K562 (cell line): ENCODE measurements around the gene LENEP. TPM values are rescaled to one million over a fixed set of nuclear protein-coding genes. Genes with fewer than 3 reads are reported as not detected.

Source experiments
- ATAC-seq: fragments of 200-7000 bp; cut with Tn5 transposase; 3 replicates; pipeline ENCODE4 v1.9.1; 2020; ENCODE audit warnings: moderate library complexity
- BruUV-seq: library from RNA; stranded (reverse); fragments of 400-500 nt; replicated peaks from 2 replicates; lab custom pipeline; 2021; lab: Mats Ljungman, UMichigan
- CTCF ChIA-PET: fragments of 300-600 bp; formaldehyde crosslinking; extraction: SDS; loops from one replicate; lab custom pipeline; 2021; ENCODE audit warnings: low intra/inter-chr PET ratio; lab: Yijun Ruan, JAX
- POLR2A ChIA-PET: fragments of 300-600, 350-650 bp; sonication (Branson Sonifier 250); formaldehyde crosslinking; extraction: SDS; loops from one replicate; lab custom pipeline; 2021; ENCODE audit warnings: antibody characterized with exemption, inconsistent platforms; lab: Yijun Ruan, JAX
- DNase-seq, 4 experiments: peaks; one replicate each; pipeline versions ENCODE4 v3.0.0 to v3.0.0-alpha.2; 2011 to 2018; ENCODE audit warnings: low spot score in 3 of 4, mixed read lengths in 3 of 4; ENCODE audit errors: extremely low read depth in 1 of 4
- FAIRE-seq: peaks from 2 replicates; lab custom pipeline; 2011; peaks lifted over from hg19 to GRCh38; lab: Jason Lieb, UNC
- H2AFZ ChIP-seq: 2 replicates; pipeline ENCODE4 v1.6.0; 2011; ENCODE audit warnings: low read depth, low read length, control low read depth, inconsistent platforms
- H3K27ac ChIP-seq: fragments of 200-600 bp; 3 replicates; pipeline ENCODE4 v1.8.0; 2011; ENCODE audit warnings: low read depth, mild to moderate bottlenecking, control low read depth, inconsistent platforms, low read length, moderate library complexity, mixed read lengths; ENCODE audit errors: extremely low read depth
- H3K27me3 ChIP-seq, 2 experiments: fragments of 300-600 bp in 1 of 2; 2 replicates in 1 of 2; 3 replicates in 1 of 2; pipeline versions ENCODE4 v1.6.0 to v1.8.0; 2011; ENCODE audit warnings: inconsistent platforms in 2 of 2, low read length in 2 of 2, mild to moderate bottlenecking in 1 of 2, mixed read lengths in 1 of 2, moderate library complexity in 1 of 2; ENCODE audit not compliant: control insufficient read depth in 2 of 2, insufficient read depth in 2 of 2
- H3K36me3 ChIP-seq: fragments of 300-600 bp; 3 replicates; pipeline ENCODE4 v1.8.0; 2011; ENCODE audit warnings: mild to moderate bottlenecking, low read length, inconsistent platforms; ENCODE audit not compliant: control insufficient read depth, insufficient read depth
- H3K4me1 ChIP-seq, 2 experiments: fragments of 200-600 bp in 1 of 2; replicated peaks in 1 of 2; 2 replicates in 1 of 2; 3 replicates in 1 of 2; pipeline versions ENCODE4 v1.5.1 to v1.8.0; 2011; ENCODE audit warnings: inconsistent platforms in 2 of 2, low read length in 2 of 2, mild to moderate bottlenecking in 1 of 2, mixed read lengths in 1 of 2, moderate library complexity in 1 of 2; ENCODE audit not compliant: control insufficient read depth in 2 of 2, insufficient read depth in 2 of 2
- H3K4me2 ChIP-seq: 2 replicates; pipeline ENCODE4 v1.6.1; 2011; ENCODE audit warnings: low read length, control low read depth, inconsistent platforms, mixed read lengths; ENCODE audit not compliant: insufficient read depth
- H3K4me3 ChIP-seq: fragments of 200-600 bp; sonication (generic), shearing (Covaris generic); 2 replicates; pipeline ENCODE4 v1.5.1; 2016; ENCODE audit warnings: control low read depth, inconsistent platforms
- H3K79me2 ChIP-seq: fragments of 200-600 bp; 3 replicates; pipeline ENCODE4 v1.8.0; 2011; ENCODE audit warnings: low read length, inconsistent platforms; ENCODE audit not compliant: control insufficient read depth, insufficient read depth
- H3K9ac ChIP-seq, 2 experiments: 2 replicates each; pipeline versions ENCODE4 v1.6.0 to v1.6.1; 2011; ENCODE audit warnings: low read depth in 2 of 2, low read length in 2 of 2, control low read depth in 1 of 2, inconsistent platforms in 1 of 2, mild to moderate bottlenecking in 1 of 2, mixed read lengths in 1 of 2; ENCODE audit not compliant: insufficient read depth in 1 of 2
- H3K9me1 ChIP-seq: one replicate; pipeline ENCODE4 v1.6.0; 2011; ENCODE audit warnings: inconsistent platforms, mild to moderate bottlenecking, low read length, moderate library complexity; ENCODE audit not compliant: control insufficient read depth, insufficient read depth
- H3K9me3 ChIP-seq: replicated peaks from 2 replicates; pipeline ENCODE4 v1.5.1; 2011; ENCODE audit warnings: low read depth, low read length, inconsistent platforms; ENCODE audit not compliant: control insufficient read depth, insufficient read depth
- H4K20me1 ChIP-seq: replicated peaks from 2 replicates; pipeline ENCODE4 v1.6.1; 2011; ENCODE audit warnings: low read length, inconsistent platforms, mixed read lengths; ENCODE audit not compliant: control insufficient read depth, insufficient read depth
- BACH1 ChIP-seq: fragments of 200-800 bp; sonication (Bioruptor generic); IDR thresholded peaks from 2 replicates; pipeline ENCODE4 v1.6.1; 2016; ENCODE audit warnings: missing genetic modification characterization, missing compliant biosample characterization
- BRCA1 ChIP-seq, 2 experiments: fragments of 450-650 bp in 1 of 2; sonication (generic) in 1 of 2; formaldehyde crosslinking in 1 of 2; IDR thresholded peaks; 2 replicates each; pipeline versions ENCODE4 v1.5.0 to v1.6.1; 2017 to 2020; ENCODE audit warnings: mild to moderate bottlenecking in 1 of 2, missing genetic modification reagents in 1 of 2
- CBX3 ChIP-seq, 2 experiments: IDR thresholded peaks; 1 replicate in 1 of 2; 2 replicates in 1 of 2; pipeline ENCODE4 v1.6.1; 2012; ENCODE audit warnings: inconsistent platforms in 2 of 2, low read length in 2 of 2, borderline replicate concordance in 1 of 2, control low read depth in 1 of 2
- GTF2B ChIP-seq: IDR thresholded peaks from 2 replicates; pipeline ENCODE4 v1.6.1; 2011; ENCODE audit not compliant: insufficient read length; ENCODE audit errors: extremely low read depth
- IRF2 ChIP-seq: sonication (generic); formaldehyde crosslinking; IDR thresholded peaks from 2 replicates; pipeline ENCODE4 v1.8.1; 2022; ENCODE audit warnings: mild to moderate bottlenecking, missing genetic modification reagents
- MITF ChIP-seq: IDR thresholded peaks from 2 replicates; pipeline ENCODE4 v1.6.1; 2014; ENCODE audit warnings: antibody characterized with exemption
- NFRKB ChIP-seq: fragments of 450-650 bp; IDR thresholded peaks from 2 replicates; pipeline ENCODE4 v1.6.1; 2016; ENCODE audit warnings: low read depth
- NFYB ChIP-seq: IDR thresholded peaks from 2 replicates; pipeline ENCODE4 v1.6.1; 2011; ENCODE audit warnings: mild to moderate bottlenecking, moderate library complexity; ENCODE audit not compliant: insufficient read length; ENCODE audit errors: extremely low read depth
- NR2C2 ChIP-seq, 2 experiments: fragments of 200-800 bp in 1 of 2; sonication (Bioruptor generic) in 1 of 2; sonication (generic) in 1 of 2; formaldehyde crosslinking in 1 of 2; IDR thresholded peaks; 2 replicates each; pipeline versions ENCODE4 v1.6.1 to v1.8.0; 2016 to 2022; ENCODE audit warnings: mild to moderate bottlenecking in 1 of 2, missing compliant biosample characterization in 1 of 2, missing genetic modification characterization in 1 of 2, missing genetic modification reagents in 1 of 2
- SIX5 ChIP-seq, 2 experiments: IDR thresholded peaks; 2 replicates each; pipeline ENCODE4 v1.6.1; 2011; ENCODE audit warnings: low read length in 2 of 2, borderline replicate concordance in 1 of 2, low read depth in 1 of 2, mild to moderate bottlenecking in 1 of 2, moderate library complexity in 1 of 2; ENCODE audit not compliant: insufficient read depth in 1 of 2
- TBP ChIP-seq: optimal IDR thresholded peaks from 2 replicates; pipeline ENCODE3; 2011; ENCODE audit warnings: low read depth, low read length, improper control_type of control experiment
- ZNF589 ChIP-seq: fragments of 200-800 bp; sonication (Bioruptor generic); IDR thresholded peaks from 2 replicates; pipeline ENCODE4 v1.6.1; 2016; ENCODE audit warnings: low read depth, missing genetic modification characterization, missing compliant biosample characterization
- ZNF696 ChIP-seq: fragments of 250-450 bp; sonication (Bioruptor Pico); conservative IDR thresholded peaks from 2 replicates; pipeline ENCODE4 v1.4.0; 2020; ENCODE audit warnings: mild to moderate bottlenecking, moderate library complexity
- WGBS: fragments of 100-300 bp; shearing (Covaris generic); methylation state at CpG from one replicate; pipeline ENCODE4 v1.1.6; 2016; ENCODE audit warnings: low coverage, mixed read lengths; ENCODE audit not compliant: insufficient coverage; ENCODE audit errors: missing lambda C conversion rate; 5-methylcytosine and 5-hydroxymethylcytosine counted together
- in situ Hi-C: fragments of 300-500 bp; cut with MboI; formaldehyde crosslinking; loops from 4 replicates; pipeline ENCODE4 v1.15.0; 2018; ENCODE audit warnings: inconsistent platforms, mixed read lengths
- intact Hi-C: fragments of 100-400 bp; cut with micrococcal nuclease; formaldehyde crosslinking; loops from 2 replicates; pipeline ENCODE4 v1.14.2; 2022
- polyA plus RNA-seq, 8 experiments: library from polyadenylated mRNA; depleted of rRNA in 4 of 8; stranded (reverse) in 5 of 8; unstranded in 3 of 8; fragments of >200 nt; fragmentation: Nextera tagmentation in 2 of 8; fragmentation: Illumina TruSeq in 1 of 8; extraction: Ambion mirVana in 2 of 8; extraction: Trizol in 1 of 8; gene quantifications; 2 replicates each; pipeline versions ENCODE4 v1.2.1 to v1.2.3, GENCODE V29; 2011 to 2014; ENCODE audit warnings: inconsistent platforms in 1 of 8, missing spikeins in 1 of 8
- total RNA-seq, 7 experiments: library from RNA; depleted of rRNA in 6 of 7; stranded (reverse); fragments of >200 nt in 6 of 7; fragmentation: Illumina TruSeq in 2 of 7; extraction: Trizol in 2 of 7; gene quantifications; 2 replicates each; pipeline versions ENCODE4 v1.2.1 to v1.2.3, GENCODE V29; 2011 to 2021; ENCODE audit warnings: low replicate concordance in 1 of 7
- TF ChIP-seq, protein P1 (sequence below): IDR thresholded peaks from 3 replicates; pipeline ENCODE4 v1.6.1; 2011; ENCODE audit warnings: borderline replicate concordance, mild to moderate bottlenecking, moderate library complexity; ENCODE audit not compliant: insufficient read length; ENCODE audit errors: extremely low read depth

LENEP gene
- total and polyA plus RNA-seq, 9 of the 15 experiments (the other 6 are each of a cell fraction or from before 2014, with no cell fraction given): 0.23 to 0.87 (median 0.67) TPM; not detected in 5

DNA sequence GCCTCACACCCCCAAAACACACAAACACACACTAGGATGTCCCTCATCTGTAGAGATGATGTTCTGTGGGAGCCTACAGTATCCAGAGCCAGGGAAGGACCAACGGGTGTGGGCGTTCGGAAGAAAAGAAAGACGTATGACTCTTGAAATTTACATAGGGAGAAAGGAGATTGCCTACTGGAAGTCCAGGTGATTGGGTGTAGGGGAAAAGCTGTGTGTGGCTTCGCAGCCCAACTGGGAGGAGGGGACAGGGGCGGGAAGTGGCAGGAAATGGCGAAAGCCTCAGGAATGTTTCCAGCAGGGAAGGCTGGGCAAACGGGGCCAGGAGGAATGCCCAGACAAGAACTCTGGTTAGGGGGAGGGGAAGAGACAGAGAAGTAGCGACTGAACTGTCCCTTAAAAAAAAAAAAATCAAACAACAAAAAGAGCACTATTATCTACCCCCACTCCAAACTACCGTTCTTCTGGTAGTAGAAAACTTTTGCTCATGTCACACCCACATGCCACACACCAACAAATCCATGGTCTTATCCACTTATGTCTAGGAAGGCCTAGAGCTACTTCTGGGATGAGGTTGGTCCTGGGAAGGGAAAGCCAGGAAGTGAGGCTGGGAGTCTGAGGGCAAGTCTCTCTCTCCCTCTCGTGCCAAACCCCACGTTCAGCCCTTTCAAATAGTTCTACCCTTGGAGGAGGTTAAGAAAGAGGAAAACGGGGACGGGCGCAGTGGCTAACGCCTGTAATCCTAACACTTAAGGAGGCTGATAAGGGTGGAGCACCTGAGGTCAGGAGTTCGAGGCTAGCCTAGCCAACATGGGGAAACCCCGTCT lies 20.7 kb upstream of the LENEP start:
- peak; percentile 59 for FAIRE-seq
- Histone ChIP-seq H3K27ac (peak overlapping the region; percentile 99), H3K27me3 (no peaks in the 10 kb centered on the region; a peak in 1 of 5 replicates), H3K4me3 (peak overlapping the region; percentile 66), H4K20me1 (no peaks in the 10 kb centered on the region), H3K4me2 (peak overlapping the region; percentile 96), H3K36me3 (peaks cover 37% of the 10 kb centered on the region), H3K79me2 (peaks cover 72% of the 10 kb centered on the region), H2AFZ (peak overlapping the region; percentile 22; the same call in 1 of the 2 replicates), H3K9me3 (no peaks in the 10 kb centered on the region), H3K9ac (peak overlapping the region; percentile 82 to 97; a peak in 3 of 4 replicates), H3K9me1 (no peaks in the 10 kb centered on the region), H3K4me1 (peaks cover 47 to 53% of the 10 kb centered on the region in 2 experiments)
- TSS peak; percentile 42 for BruUV-seq
- ChIA-PET CTCF (no interaction called here), POLR2A (interaction anchor here (0.6 to 8.3 kb wide), 8 partner anchors 10 to 72 kb away, joined by 4 to 80 read pairs (median 14); partner anchors contain the start of genes FLAD1, LENEP, PBXIP1 and PYGO2)
- ATAC-seq: no peak
- 6% methylated on average over 17 of the region's 18 CpGs for WGBS
- peak in 1 of 4 experiments; percentile 55 for DNase-seq
- in situ Hi-C loops (no loop called here), intact Hi-C loops (loop anchor here (5.0 kb wide), 1 partner anchor 90 kb away; the partner anchor contains the start of gene EFNA4)
- TF ChIP-seq IRF2 (CRISPR knock-in tag): no peak
- no peak for TF ChIP-seq ZNF696 (CRISPR knock-in tag)
- TF ChIP-seq TBP: peak; percentile 52
- TF ChIP-seq NR2C2 (CRISPR knock-in tag; IDR thresholded peaks at IDR 0.05): 0 out of 2 replicates have a peak, but pooled peaks have one; percentile 4
- no peak for TF ChIP-seq NR2C2 (tag; IDR thresholded peaks at IDR 0.05)
- 0 out of 2 replicates have a peak, but pooled peaks have one; percentile 36 for TF ChIP-seq ZNF589 (CRISPR knock-in tag)
- TF ChIP-seq NFRKB: peak; percentile 77
- no peak for TF ChIP-seq MITF
- TF ChIP-seq BRCA1 (IDR thresholded peaks at IDR 0.05): no peak
- no peak for TF ChIP-seq BRCA1 (CRISPR knock-in tag; IDR thresholded peaks at IDR 0.05)
- TF ChIP-seq SIX5 (IDR thresholded peaks at IDR 0.05; ENCODE audit: borderline replicate concordance in 1 of 2, insufficient read depth in 1 of 2, low read depth in 1 of 2, low read length in 2 of 2): no peak
- TF ChIP-seq, protein P1, sequence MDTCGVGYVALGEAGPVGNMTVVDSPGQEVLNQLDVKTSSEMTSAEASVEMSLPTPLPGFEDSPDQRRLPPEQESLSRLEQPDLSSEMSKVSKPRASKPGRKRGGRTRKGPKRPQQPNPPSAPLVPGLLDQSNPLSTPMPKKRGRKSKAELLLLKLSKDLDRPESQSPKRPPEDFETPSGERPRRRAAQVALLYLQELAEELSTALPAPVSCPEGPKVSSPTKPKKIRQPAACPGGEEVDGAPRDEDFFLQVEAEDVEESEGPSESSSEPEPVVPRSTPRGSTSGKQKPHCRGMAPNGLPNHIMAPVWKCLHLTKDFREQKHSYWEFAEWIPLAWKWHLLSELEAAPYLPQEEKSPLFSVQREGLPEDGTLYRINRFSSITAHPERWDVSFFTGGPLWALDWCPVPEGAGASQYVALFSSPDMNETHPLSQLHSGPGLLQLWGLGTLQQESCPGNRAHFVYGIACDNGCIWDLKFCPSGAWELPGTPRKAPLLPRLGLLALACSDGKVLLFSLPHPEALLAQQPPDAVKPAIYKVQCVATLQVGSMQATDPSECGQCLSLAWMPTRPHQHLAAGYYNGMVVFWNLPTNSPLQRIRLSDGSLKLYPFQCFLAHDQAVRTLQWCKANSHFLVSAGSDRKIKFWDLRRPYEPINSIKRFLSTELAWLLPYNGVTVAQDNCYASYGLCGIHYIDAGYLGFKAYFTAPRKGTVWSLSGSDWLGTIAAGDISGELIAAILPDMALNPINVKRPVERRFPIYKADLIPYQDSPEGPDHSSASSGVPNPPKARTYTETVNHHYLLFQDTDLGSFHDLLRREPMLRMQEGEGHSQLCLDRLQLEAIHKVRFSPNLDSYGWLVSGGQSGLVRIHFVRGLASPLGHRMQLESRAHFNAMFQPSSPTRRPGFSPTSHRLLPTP: peak; percentile 17
- TF ChIP-seq GTF2B: no peak
- TF ChIP-seq NFYB: no peak
- TF ChIP-seq CBX3 (IDR thresholded peaks at IDR 0.05; ENCODE audit: borderline replicate concordance in 1 of 2, low read length in 2 of 2): 0 out of 3 replicates have a peak, but pooled peaks of 1 of the 2 experiments have one; percentile 8
- peak; percentile 12; the same call in 1 of the 2 replicates for TF ChIP-seq BACH1
